IPS DF 4.7 (cell line): ENCODE measurements around the gene FILIP1.

Source experiments
- DNase-seq: peaks from one replicate; pipeline ENCODE4 v3.0.0-alpha.2; 2013; ENCODE audit warnings: low spot score; ENCODE audit errors: extremely low read depth

The FILIP1 gene

GRCh38 chr6:75492386-75493153 is 1.0 kb downstream of the FILIP1 start:
- DNase-seq = no peak

- DNase-seq = no peak
These were observed 2.3 kb downstream of the FILIP1 start for GRCh38 chr6:75491291-75491690.

GRCh38 chr6:75490706-75491105 is 2.9 kb downstream of the FILIP1 start:
- DNase-seq = no peak

GRCh38 chr6:75489025-75489424 is 4.6 kb downstream of the FILIP1 start:
- no peak for DNase-seq

- DNase-seq = no peak
These were observed 5.6 kb downstream of the FILIP1 start for GRCh38 chr6:75488033-75488432.

GRCh38 chr6:75486850-75487518 is 6.6 kb downstream of the FILIP1 start:
- no peak for DNase-seq

- DNase-seq = no peak
These were observed 9.1 kb downstream of the FILIP1 start for GRCh38 chr6:75484535-75484934.

GRCh38 chr6:75483136-75483952 is 10.3 kb downstream of the FILIP1 start:
- DNase-seq = no peak

GRCh38 chr6:75481936-75482593 is 11.5 kb downstream of the FILIP1 start:
- no peak for DNase-seq

GRCh38 chr6:75481394-75481793 is 12.2 kb downstream of the FILIP1 start:
- DNase-seq = no peak

- no peak for DNase-seq
These were observed 13.2 kb downstream of the FILIP1 start for GRCh38 chr6:75480425-75480824.

GRCh38 chr6:75479712-75480111 is 13.9 kb downstream of the FILIP1 start:
- no peak for DNase-seq

- DNase-seq = no peak
These were observed 14.7 kb downstream of the FILIP1 start for GRCh38 chr6:75478929-75479328.

GRCh38 chr6:75472885-75473284 is 20.7 kb downstream of the FILIP1 start:
- DNase-seq = no peak

- no peak for DNase-seq
These were observed 25.6 kb downstream of the FILIP1 start for GRCh38 chr6:75467966-75468365.

- DNase-seq = no peak
These were observed 26.3 kb downstream of the FILIP1 start for GRCh38 chr6:75467284-75467683.

- DNase-seq = no peak
These were observed 27.0 kb downstream of the FILIP1 start for GRCh38 chr6:75466636-75467035.

- no peak for DNase-seq
These were observed 29.7 kb downstream of the FILIP1 start for GRCh38 chr6:75463908-75464307.

GRCh38 chr6:75463061-75463460 is 30.5 kb downstream of the FILIP1 start:
- no peak for DNase-seq

GRCh38 chr6:75460681-75461080 is 32.9 kb downstream of the FILIP1 start:
- no peak for DNase-seq

- no peak for DNase-seq
These were observed 34.7 kb downstream of the FILIP1 start for GRCh38 chr6:75458895-75459294.

GRCh38 chr6:75450903-75451302 is 42.7 kb downstream of the FILIP1 start:
- no peak for DNase-seq
